Measurements from ENCODE around the gene FGF1.

GRCh38 chr5:142626099-142626498, 59.8 kb downstream of the FGF1 start:
- no peak for TF ChIP-seq CTCF (IDR thresholded peaks at IDR 0.05 in 8 of 11, conservative IDR thresholded peaks at IDR 0.05 in 3 of 11)
- no peak for TF ChIP-seq POLR2A (IDR thresholded peaks at IDR 0.05)
- TF ChIP-seq POLR2AphosphoS5 (IDR thresholded peaks at IDR 0.05): no peak
